ENCODE data around the gene CAP1. TPM values are rescaled to one million over a fixed set of nuclear protein-coding genes. Genes with fewer than 3 reads are reported as not detected.

Gene CAP1
- total and polyA plus RNA-seq, 10 donors, result 124 to 608 (median 348) TPM

GRCh38 chr1:40023379-40023944 lies 17.1 kb upstream of the CAP1 start:
- intact Hi-C loops (cut with DNase I; ENCODE audit: low total_unique reads), result loop anchor here (10.0 kb wide), 1 partner anchor 109 kb away; no protein-coding TSS in a partner anchor
- Histone ChIP-seq H3K4me3 (no peak overlapping the region), H3K27ac (no peak overlapping the region), H3K27me3 (replicated peaks in 1 of 7) (no peaks in the 10 kb centered on the region), H3K9me3 (peaks cover 0 to 17% (median 3%) of the 10 kb centered on the region in 8 donors), H3K36me3 (no peaks in the 10 kb centered on the region), H3K4me1 (peaks cover 0 to 13% (median 0%) of the 10 kb centered on the region in 6 donors)
- no peak for DNase-seq
- TF ChIP-seq CTCF (IDR thresholded peaks at IDR 0.05 in 8 of 11, conservative IDR thresholded peaks at IDR 0.05 in 3 of 11) (no peak), POLR2A (IDR thresholded peaks at IDR 0.05) (no peak), POLR2AphosphoS5 (IDR thresholded peaks at IDR 0.05) (no peak)
- WGBS, 5 donors, result 68 to 84% (median 74%) methylated on average over 4 of the region's 4 CpGs

DNA sequence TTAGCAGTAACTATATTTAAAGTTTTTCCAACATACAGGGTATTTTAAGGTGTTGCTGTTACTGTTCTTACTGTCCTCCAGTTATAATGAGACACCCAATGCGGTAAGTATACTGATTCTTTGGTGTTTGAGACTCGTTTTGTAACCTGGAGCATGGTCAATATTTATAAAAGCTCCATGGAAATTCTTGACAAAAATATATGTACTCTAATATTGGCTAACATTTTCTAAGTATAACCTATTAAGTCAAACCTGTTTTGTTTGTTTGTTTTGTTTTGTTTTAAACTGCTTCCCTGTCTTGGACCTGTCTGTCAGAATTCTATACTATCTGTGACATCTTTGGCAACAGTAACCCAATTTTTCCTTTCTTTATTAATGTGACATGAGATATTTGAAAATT lies 15.9 kb upstream of the CAP1 start:
- H3K4me3 ChIP-seq, result no peak overlapping the region
- H3K36me3 ChIP-seq, result no peaks in the 10 kb centered on the region
- no peak overlapping the region for H3K27ac ChIP-seq
- H3K4me1 ChIP-seq, result peaks cover 0 to 19% (median 0%) of the 10 kb centered on the region in 6 donors
- peaks cover 0 to 17% (median 3%) of the 10 kb centered on the region in 8 donors for H3K9me3 ChIP-seq
- 70 to 85% (median 83%) methylated on average over 2 of the region's 2 CpGs for WGBS, 5 donors
- no peak for DNase-seq
- intact Hi-C loops (cut with DNase I; ENCODE audit: low total_unique reads), result loop anchor here (10.0 kb wide), 1 partner anchor 110 kb away; no protein-coding TSS in a partner anchor
- no peaks in the 10 kb centered on the region for H3K27me3 ChIP-seq (replicated peaks in 1 of 7)
- TF ChIP-seq POLR2A (IDR thresholded peaks at IDR 0.05), result no peak
- TF ChIP-seq POLR2AphosphoS5 (IDR thresholded peaks at IDR 0.05), result no peak
- TF ChIP-seq CTCF (IDR thresholded peaks at IDR 0.05 in 8 of 11, conservative IDR thresholded peaks at IDR 0.05 in 3 of 11), result no peak

DNA sequence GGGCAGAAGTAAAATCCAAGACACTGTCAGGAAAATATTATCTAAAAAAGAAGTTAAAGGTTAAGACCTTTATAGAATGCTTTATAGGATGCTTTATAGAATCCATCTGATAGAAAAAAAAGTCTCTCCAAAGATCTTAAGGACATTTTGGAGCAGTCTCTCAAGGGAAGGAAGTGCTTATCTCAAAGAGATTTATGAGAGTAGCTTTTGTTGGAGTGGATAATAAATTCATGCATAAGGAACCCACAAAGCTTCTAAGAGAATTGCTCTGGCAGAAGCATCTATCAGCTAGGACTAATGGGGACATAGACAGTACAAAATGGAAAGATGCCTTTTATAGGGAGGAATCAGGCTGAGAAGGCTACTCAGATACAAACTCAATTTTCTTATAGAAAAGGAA lies 12.9 kb upstream of the CAP1 start:
- TF ChIP-seq POLR2AphosphoS5 (IDR thresholded peaks at IDR 0.05), result no peak
- no peak for DNase-seq
- intact Hi-C loops (cut with DNase I; ENCODE audit: low total_unique reads), result loop anchor here (10.0 kb wide), 1 partner anchor 113 kb away; no protein-coding TSS in a partner anchor

GRCh38 chr1:40029608-40030007 lies 10.9 kb upstream of the CAP1 start:
- WGBS, 5 donors, result 38 to 49% (median 46%) methylated on average over 3 of the region's 3 CpGs
- Histone ChIP-seq H3K27me3 (replicated peaks in 1 of 7) (no peaks in the 10 kb centered on the region), H3K36me3 (no peaks in the 10 kb centered on the region), H3K4me1 (peaks cover 0 to 42% (median 19%) of the 10 kb centered on the region in 6 donors), H3K9me3 (peaks cover 0 to 8% (median 0%) of the 10 kb centered on the region in 8 donors), H3K27ac (no peak overlapping the region), H3K4me3 (no peak overlapping the region)
- no peak for TF ChIP-seq CTCF (IDR thresholded peaks at IDR 0.05 in 8 of 11, conservative IDR thresholded peaks at IDR 0.05 in 3 of 11)
- TF ChIP-seq POLR2A (IDR thresholded peaks at IDR 0.05), result no peak
- no peak for TF ChIP-seq POLR2AphosphoS5 (IDR thresholded peaks at IDR 0.05)
- intact Hi-C loops (cut with DNase I; ENCODE audit: low total_unique reads), result loop anchor here (10.0 kb wide), 2 partner anchors 45 to 115 kb away; no protein-coding TSS in a partner anchor
- no peak for DNase-seq

More for the DNA sequence above, 12.9 kb upstream of the CAP1 start:
- peaks cover 0 to 16% (median 3%) of the 10 kb centered on the region in 8 donors for H3K9me3 ChIP-seq
- H3K36me3 ChIP-seq, result no peaks in the 10 kb centered on the region
- peaks cover 0 to 37% (median 7%) of the 10 kb centered on the region in 6 donors for H3K4me1 ChIP-seq
- no peak overlapping the region for H3K27ac ChIP-seq
- no peak overlapping the region for H3K4me3 ChIP-seq
- H3K27me3 ChIP-seq (replicated peaks in 1 of 7), result no peaks in the 10 kb centered on the region
